NOMO-1 treated with DMSO at 0.1 percent for 48 hours (cell line): ENCODE results near the gene HOXA10.

ENCODE experiments used
- DNase-seq: peaks from one replicate; lab custom pipeline; 2025; ENCODE audit not compliant: unreplicated experiment; lab: John Stamatoyannopoulos, UW

The HOXA10 gene

DNA sequence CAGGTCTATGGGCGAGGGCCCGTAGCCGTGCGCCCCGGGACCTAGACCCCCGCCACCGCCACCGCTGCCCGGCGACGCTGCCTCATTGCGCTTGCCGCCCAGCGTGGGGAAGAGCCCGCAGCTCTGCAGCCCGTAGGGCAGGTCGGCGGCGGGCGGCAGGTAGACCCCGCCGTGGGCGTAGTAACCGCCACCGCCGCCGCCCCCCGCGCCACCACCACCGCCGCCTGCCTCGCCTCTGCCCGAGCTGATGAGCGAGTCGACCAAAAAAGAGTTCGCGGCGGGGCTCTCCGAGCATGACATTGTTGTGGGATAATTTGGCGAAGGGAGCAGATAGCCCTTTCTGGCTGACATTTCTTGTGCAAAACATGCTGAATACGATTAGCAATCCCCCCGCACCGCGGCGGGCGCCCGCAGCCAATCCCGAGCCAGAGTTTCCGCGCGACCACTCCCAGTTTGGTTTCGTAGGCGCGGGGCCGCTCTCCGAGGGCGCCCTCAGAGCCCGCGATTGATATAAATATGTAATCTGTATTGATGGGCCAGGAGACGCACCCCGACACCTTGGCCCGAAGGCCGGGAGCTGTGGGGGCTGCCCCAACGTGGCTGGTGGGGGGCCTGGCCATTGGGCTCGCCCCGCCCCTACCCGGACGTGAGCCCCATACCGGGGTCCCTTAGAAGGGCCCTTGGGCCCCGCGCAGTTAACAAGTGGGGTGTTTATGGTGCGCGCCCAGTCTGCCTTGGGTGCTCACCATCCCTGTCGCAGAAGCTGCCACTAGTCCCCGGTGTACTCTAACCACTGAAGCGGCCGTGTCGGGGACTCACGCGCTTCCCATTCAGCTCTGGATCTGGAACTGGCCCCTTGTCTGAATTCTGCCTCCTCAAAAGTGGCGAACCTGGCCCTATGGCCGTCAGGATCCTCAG, at the start of gene HOXA10:
Gene HOXA10 (minus strand): TSS at position 365 of the 918 bp plus-strand sequence. CDS start 14 bp downstream, at position 351.
- peak; percentile 59 for DNase-seq

DNA sequence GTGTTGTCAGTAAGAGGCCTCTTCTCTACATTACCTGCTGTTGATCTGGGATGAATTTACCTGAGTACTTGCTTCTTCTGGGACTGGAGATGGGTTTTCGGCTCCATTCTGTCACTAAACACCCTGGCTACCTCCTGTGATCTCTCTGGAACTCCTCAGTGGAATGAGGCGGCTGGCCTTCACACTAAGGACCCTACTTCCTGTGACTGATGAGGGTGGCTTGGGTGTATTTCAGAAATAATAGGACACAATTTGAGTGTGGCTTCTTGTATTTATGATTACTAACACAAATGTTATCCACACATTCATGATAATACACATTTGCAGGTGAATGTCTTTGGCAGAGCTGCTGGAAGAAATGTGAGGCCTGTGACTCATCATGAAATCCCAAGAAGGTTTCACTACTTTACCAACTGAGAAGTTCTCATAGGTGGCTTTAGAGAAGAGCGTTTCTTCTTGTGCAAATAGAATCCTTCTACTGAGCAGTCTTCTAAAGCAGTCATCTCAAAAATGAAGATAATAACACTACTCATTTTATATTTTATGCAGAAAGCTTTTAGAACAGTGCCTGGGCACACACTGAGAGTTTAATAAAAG, 47.2 kb upstream of the HOXA10 start:
- DNase-seq: no peak

- no peak for DNase-seq
Observed at GRCh38 chr7:27220440-27220955, 46.4 kb upstream of the HOXA10 start.

DNA sequence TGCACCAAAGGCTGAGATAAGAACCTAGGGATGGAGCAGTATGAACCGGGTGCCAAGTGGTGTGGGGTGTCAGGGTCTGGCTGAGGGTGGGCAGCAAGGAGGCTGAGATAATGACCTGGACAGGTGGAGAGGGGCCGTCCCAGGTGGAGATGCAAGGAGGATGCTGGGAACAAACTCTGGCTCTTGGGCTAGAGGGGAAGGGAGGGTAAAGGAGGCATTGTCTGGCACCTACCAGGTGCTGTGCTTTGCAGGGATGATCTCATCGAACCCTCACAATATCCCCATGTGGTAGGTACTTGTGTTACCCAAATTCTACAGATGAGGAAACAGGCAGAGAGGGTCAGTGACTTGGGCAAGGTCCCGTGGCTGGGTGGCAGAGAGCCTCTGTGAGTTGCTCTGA, 45.7 kb upstream of the HOXA10 start:
- DNase-seq: no peak

GRCh38 chr7:27217951-27218350, 43.8 kb upstream of the HOXA10 start:
- no peak for DNase-seq

- DNase-seq: no peak
Observed at GRCh38 chr7:27215356-27215755, 41.2 kb upstream of the HOXA10 start.

- no peak for DNase-seq
Observed at GRCh38 chr7:27214239-27214950, 40.3 kb upstream of the HOXA10 start.

DNA sequence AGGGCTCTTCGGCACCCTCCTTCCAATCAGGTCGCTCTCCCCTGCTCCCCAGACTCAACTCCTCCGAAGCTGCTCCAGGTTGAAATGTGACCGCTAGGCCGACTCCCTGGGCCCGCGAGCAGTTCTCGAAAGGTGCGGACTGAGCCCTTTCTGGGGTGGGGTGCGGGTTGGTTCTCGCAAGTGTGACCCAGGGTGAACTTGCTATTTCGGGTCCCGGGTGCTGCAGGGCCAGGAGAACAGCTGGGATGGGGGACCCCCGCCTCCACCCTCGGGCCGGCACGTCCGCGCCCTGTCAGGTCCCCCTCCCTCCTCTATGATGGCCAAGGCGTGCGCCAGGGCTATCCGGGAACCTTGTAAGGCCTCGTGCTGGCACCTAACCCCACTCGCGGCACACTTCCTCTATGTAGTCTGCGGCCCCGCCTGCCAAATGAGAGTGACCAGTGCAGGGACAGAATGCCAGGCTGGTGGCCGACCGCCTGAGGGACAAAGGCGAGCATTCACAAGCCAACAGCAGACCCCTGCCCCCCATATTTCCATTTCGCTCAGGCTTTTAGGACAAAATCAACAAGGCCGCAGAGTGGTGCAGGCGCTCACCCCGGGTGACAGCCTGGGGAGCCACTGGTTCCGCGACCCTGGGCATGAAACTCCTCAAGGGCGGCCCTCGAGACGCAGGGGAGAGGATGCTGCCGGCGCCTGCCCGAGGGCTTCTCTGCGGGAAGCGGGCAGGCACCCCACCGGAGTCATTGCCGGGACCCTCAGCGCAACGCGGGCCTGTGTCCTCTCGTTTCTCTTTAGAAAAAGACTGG, 39.5 kb upstream of the HOXA10 start:
- no peak for DNase-seq

DNA sequence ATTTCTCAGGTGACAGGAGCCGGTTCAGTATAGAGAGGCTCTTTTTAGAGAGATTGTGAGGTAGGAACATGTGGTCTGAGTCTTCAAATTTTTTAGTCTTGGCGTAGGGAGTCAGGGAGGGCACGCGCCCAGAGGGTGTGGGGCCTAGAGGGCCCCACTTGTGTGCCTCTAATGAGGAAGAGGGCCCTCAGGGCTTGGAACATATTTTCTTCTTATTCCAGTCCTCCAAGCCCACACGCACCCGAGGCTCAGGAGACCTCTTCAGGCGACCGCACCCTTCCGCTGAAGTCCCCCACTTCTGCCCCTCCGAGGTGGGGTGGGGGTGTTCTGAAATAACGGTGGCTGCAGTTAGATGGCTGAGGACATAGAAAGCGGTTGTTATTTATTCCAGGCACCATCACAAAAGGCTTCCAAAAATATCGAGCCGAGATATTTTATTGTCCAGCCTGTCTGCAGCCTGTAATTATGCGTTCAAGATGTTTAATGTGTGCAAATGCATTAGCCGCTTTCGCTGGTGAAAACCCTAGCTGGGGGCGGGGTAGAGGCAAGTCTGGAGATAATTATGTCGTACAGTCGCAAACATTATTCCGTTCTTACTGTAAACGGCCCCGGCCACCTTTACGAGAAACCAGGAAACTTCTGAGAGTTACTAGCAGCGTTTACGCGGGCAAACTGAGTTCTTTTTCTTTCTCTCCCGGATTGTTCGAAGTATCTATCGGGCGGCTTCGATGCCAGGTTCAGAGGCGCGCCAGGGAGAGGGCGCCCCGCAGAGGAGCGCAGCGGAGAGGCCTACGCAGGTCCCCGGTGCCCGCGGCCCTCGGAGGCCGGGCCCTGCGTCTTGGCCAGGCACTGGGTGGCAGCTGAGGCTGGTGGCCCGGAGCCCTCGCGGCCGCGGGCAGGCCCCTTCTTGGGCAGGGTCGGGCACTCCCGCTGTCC, 38.6 kb upstream of the HOXA10 start:
- no peak for DNase-seq

- DNase-seq: no peak
Observed at GRCh38 chr7:27211764-27212204, 37.7 kb upstream of the HOXA10 start.

DNA sequence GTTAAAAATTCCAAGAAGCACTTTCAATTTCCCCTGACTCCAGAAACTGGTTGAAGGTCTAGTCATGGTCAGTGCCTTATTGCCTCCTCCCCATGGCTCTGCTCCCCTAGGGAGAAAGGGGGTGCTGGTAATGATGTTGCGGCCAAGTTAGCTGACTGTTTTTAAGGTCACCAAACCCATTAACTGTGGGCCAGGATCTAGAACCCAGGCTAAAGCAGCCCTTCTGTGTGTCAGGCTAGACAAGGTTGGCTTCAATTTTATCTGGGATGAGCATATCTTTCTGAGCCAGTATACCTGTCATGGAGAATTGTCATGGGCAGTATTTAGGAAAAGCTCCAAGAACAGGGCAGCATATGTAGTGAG, 36.9 kb upstream of the HOXA10 start:
- no peak for DNase-seq

- peak; percentile 30 for DNase-seq
Observed at GRCh38 chr7:27210441-27211083, 36.4 kb upstream of the HOXA10 start.

GRCh38 chr7:27209933-27210440, 35.9 kb upstream of the HOXA10 start:
- DNase-seq: no peak

- DNase-seq: no peak
Observed at GRCh38 chr7:27208998-27209397, 34.9 kb upstream of the HOXA10 start.

- no peak for DNase-seq
Observed at GRCh38 chr7:27207348-27207985, 33.3 kb upstream of the HOXA10 start.

DNA sequence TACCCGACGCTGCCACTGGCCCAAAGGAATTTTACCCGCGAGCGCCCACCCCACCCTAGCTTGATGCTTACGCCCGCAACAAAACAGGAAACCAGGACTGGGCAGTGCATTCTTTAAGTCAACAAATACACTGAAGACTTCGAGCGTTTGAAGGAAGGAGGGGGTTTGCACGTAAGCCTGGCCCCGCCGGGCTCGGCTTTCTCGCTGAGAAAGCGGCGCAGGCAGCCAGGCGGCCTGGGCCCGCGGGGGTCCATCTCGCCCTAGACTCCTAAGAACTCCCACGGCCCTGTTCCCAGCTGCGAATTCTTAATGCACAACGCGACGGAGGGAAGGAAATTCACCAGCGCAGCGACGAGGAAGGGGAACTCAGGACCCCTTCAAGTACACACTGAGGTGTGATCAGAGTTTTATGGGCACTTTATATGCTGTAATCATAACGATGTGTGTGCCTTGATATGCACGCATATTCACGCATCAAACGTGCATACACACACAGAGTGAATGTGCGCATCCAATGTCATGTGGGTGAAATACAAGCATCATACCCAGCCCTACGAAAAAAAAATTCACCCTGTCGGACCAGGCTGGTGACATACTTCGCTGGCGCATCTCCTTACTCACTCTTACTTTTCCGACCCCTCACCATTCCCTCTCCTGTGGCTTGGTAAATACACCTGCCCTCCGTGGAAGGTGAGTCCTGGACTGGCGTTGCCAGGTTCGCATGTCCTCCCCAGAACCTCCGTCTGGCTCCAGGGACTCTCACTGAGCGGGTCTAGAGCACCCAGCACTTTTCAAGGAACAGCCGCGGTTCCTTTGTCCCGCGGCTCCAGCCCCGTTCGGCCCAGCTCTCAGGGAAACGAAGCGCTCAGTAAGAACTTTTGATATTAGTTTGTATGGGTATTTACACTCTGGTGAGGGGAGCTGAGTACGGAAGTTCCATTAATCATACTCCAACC, 31.5 kb upstream of the HOXA10 start:
- DNase-seq: no peak

DNA sequence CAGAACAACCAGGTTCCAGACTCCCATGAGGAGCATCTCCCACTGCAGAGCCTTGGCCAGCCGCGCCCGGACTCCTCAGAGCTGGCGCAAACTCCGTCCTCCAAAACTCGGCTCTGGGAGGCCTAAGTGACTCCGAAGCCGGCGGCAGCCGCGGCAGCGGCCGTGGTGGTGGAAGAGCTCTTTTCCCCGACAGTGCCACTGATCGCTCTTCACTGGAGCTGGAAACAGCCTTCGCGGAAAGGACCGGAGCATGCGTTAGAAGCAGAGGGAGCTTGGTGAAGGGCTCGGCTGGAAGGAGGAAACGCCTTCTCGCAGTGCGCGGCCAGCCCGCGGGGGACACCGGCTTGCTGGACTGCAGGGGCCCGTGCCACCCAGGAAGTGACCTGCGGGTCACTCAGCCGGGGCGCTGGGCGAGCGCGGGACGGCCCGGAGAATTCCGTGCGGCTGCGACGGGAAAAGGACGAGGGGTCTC, 30.8 kb upstream of the HOXA10 start:
- no peak for DNase-seq
